Measurements from ENCODE around the gene SARDH. TPM values are rescaled to one million over a fixed set of nuclear protein-coding genes. Genes with fewer than 3 reads are reported as not detected.
"Not testable (repeated sequence)": the region's sequence is repeated elsewhere in the genome, so short reads cannot be mapped to it uniquely, and the experiment has no call there.

Gene SARDH
- total and polyA plus RNA-seq, 8 donors, result 3.9 to 13.9 (median 9.9) TPM

DNA sequence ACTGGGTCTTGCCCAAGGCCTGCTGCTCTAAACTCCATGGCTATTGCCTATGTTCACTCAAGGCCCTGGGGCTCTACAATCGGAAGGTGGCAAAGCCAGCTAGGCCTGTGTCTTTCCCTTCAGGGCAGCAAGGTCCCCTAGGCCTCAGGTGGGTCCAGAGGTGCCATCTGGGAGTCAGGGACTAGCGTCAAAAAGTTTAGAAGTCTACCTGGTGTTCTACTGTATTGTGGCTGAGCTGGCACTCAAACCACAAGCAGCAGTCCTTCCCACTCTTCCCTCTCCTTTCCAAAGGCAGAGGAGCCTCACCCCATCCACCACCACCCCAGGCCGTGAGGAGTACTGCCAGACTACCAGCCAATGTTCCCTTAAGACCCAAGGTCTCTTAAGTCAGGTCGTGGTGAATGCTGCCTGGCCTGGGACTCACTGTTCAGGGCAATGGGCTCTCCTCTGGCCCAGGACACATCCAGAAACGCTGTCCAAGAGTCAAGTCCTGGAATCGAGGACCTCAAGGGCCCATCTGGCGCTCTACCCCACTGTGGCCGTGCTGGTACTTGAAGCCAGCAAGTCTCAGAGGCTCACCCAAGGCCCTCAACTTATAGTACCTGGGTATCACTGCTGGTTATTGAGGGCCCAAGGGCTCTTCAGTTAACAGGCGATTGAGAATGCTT lies 13.0 kb upstream of the SARDH start:
- no peaks in the 10 kb centered on the region for H3K4me1 ChIP-seq
- no peak overlapping the region for H3K4me3 ChIP-seq
- TF ChIP-seq, protein P1, sequence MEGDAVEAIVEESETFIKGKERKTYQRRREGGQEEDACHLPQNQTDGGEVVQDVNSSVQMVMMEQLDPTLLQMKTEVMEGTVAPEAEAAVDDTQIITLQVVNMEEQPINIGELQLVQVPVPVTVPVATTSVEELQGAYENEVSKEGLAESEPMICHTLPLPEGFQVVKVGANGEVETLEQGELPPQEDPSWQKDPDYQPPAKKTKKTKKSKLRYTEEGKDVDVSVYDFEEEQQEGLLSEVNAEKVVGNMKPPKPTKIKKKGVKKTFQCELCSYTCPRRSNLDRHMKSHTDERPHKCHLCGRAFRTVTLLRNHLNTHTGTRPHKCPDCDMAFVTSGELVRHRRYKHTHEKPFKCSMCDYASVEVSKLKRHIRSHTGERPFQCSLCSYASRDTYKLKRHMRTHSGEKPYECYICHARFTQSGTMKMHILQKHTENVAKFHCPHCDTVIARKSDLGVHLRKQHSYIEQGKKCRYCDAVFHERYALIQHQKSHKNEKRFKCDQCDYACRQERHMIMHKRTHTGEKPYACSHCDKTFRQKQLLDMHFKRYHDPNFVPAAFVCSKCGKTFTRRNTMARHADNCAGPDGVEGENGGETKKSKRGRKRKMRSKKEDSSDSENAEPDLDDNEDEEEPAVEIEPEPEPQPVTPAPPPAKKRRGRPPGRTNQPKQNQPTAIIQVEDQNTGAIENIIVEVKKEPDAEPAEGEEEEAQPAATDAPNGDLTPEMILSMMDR (IDR thresholded peaks at IDR 0.05), result no peak
- no peaks in the 10 kb centered on the region for H3K9me3 ChIP-seq
- H3K36me3 ChIP-seq, result no peaks in the 10 kb centered on the region
- DNase-seq, result no peak
- H3K27me3 ChIP-seq, result peaks cover 0 to 38% of the 10 kb centered on the region in 2 donors
- ATAC-seq, result peak; percentile 41
- intact Hi-C loops (cut with DNase I), result no loop called here
- H3K27ac ChIP-seq, result no peak overlapping the region

DNA sequence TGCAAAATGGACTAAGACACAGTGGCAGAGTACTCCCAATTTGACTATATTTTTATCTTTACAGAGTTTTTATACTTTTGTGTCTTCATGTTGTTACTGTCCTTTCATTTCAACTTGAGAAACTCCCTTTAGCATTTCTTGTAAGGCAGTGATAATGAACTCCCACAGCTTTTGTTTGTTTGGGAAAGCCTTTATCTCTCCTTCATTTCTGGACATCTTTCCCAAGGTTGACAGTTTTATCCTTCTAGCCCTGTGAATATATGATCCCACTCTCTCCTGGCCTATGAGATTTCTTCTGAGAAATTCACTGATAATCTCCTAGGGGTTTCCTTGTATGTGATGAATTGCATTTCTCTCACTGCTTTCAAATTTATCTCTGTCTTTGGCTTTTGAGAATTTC lies 9.2 kb upstream of the SARDH start:
- no peak for DNase-seq
- Histone ChIP-seq H3K9me3 (no peaks in the 10 kb centered on the region), H3K4me1 (no peaks in the 10 kb centered on the region), H3K27ac (no peak overlapping the region), H3K4me3 (no peak overlapping the region), H3K36me3 (no peaks in the 10 kb centered on the region), H3K27me3 (peaks cover 0 to 30% of the 10 kb centered on the region in 2 donors)
- intact Hi-C loops (cut with DNase I), result no loop called here
- no peak for ATAC-seq
- TF ChIP-seq, protein P1 (IDR thresholded peaks at IDR 0.05), result no peak

DNA sequence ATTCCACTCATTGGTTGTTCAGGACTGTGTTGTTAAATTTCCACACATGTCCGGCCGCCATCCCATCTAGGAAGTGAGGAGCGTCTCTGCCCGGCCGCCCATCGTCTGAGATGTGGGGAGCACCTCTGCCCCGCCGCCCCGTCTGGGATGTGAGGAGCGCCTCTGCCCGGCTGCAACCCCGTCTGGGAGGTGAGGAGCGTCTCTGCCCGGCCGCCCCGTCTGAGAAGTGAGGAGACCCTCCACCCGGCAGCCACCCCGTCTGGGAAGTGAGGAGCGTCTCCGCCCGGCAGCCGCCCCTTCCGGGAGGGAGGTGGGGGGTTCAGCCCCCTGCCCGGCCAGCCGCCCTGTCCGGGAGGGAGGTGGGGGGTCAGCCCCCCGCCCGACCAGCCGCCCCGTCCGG lies 6.4 kb upstream of the SARDH start:
- DNase-seq; H3K36me3 ChIP-seq; ATAC-seq; H3K4me3 ChIP-seq; intact Hi-C loops (cut with DNase I); H3K9me3 ChIP-seq; H3K27ac ChIP-seq; H3K4me1 ChIP-seq: not testable (repeated sequence)
- H3K27me3 ChIP-seq, result peaks cover 0 to 17% of the 10 kb centered on the region in 2 donors

DNA sequence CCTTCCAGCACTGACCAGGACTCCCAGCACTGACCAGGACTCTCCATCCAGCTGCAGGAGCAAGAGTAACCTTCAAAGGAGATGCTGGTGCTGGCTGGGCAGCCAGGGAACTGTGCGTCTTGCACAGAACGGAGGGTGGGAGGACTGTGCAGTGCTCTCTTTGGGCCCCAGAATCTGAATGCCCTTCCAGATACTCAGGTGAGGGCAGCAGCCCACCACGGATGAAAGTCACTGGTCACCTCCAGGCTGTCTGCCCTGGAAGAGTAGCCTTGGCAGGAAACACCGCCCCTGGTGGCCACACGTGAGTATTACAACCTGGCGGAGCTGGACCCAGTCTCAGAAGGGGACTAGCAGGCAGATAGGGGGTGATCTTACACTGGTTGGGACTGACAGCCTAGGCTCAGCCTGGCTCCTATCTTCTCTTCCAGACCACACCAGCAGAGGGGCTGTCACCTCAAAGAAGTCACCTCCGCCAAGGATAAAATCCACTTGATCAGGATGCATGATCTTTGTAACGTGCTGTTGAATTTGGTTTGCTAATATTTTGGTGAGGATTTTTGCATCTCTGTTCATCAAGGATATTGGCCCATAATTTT lies 4.8 kb upstream of the SARDH start:
- peaks cover 0 to 12% of the 10 kb centered on the region in 2 donors for H3K27me3 ChIP-seq
- no peak overlapping the region for H3K4me3 ChIP-seq
- no peak overlapping the region for H3K27ac ChIP-seq
- peak; percentile 92 for ATAC-seq
- TF ChIP-seq, protein P1 (IDR thresholded peaks at IDR 0.05), result peak; percentile 94 to 98
- DNase-seq, result peak; percentile 57 to 91 (median 73)
- H3K4me1 ChIP-seq, result peaks cover 0 to 9% of the 10 kb centered on the region in 2 donors
- no peaks in the 10 kb centered on the region for H3K36me3 ChIP-seq
- H3K9me3 ChIP-seq, result no peaks in the 10 kb centered on the region
- intact Hi-C loops (cut with DNase I), result no loop called here

DNA sequence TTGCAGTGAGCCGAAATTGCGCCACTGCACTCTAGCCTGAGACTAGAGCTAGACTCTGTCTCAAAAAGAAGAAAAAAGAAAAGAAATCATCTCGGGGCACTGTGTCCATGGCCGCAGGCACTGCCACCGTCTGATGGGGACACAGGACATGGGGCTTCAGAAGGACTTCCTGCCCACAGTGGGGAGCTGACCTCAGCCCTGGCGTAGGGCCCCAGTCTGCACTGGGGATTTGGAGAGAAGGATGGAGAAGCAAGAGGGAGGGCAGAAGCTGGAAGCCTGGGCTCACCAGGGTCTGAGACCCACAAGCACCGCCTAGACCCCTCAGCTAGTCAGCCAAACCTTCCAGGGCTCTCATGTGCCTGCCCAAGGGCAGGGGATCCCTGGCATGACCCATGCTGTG lies 4.1 kb upstream of the SARDH start:
- ATAC-seq (no peak), DNase-seq (no peak)
- no peaks in the 10 kb centered on the region for H3K36me3 ChIP-seq
- no peak overlapping the region for H3K4me3 ChIP-seq
- intact Hi-C loops (cut with DNase I), result no loop called here
- H3K4me1 ChIP-seq, result peaks cover 0 to 13% of the 10 kb centered on the region in 2 donors
- no peak overlapping the region for H3K27ac ChIP-seq
- no peaks in the 10 kb centered on the region for H3K9me3 ChIP-seq
- H3K27me3 ChIP-seq, result peaks cover 0 to 5% of the 10 kb centered on the region in 2 donors
- TF ChIP-seq, protein P1 (IDR thresholded peaks at IDR 0.05), result no peak
